HCT116 (cell line): Measurements from ENCODE around the gene CYGB. TPM values are rescaled to one million over a fixed set of nuclear protein-coding genes. Genes with fewer than 3 reads are reported as not detected.

Experiments
- ATAC-seq: fragments of 200-7000 bp; cut with Tn5 transposase; 2 replicates; pipeline ENCODE4 v1.9.1; 2020; ENCODE audit warnings: mild to moderate bottlenecking, moderate library complexity
- BruUV-seq: library from RNA; stranded (reverse); fragments of 400-500 nt; replicated peaks from 2 replicates; lab custom pipeline; 2021; lab: Mats Ljungman, UMichigan
- CTCF ChIA-PET: fragments of 300-600 bp; sonication (Branson Sonifier 250); formaldehyde crosslinking; loops from one replicate; lab custom pipeline; 2021; ENCODE audit warnings: antibody characterized with exemption; lab: Charles Lee
- POLR2A ChIA-PET: fragments of 300-600, 350-600 bp; sonication (Branson Sonifier 250); formaldehyde crosslinking; loops from one replicate; lab custom pipeline; 2021; ENCODE audit warnings: antibody characterized with exemption; lab: Charles Lee
- RAD21 ChIA-PET, 2 experiments: fragments of 300-600 bp; sonication (Branson Sonifier 250); formaldehyde crosslinking; loops; one replicate each; lab custom pipeline; 2023; ENCODE audit warnings: low total read pairs in 2 of 2; ENCODE audit not compliant: uncharacterized antibody in 2 of 2, unreplicated experiment in 2 of 2, low non-redundant PET in 1 of 2; lab: Charles Lee
- DNase-seq: peaks from one replicate; pipeline ENCODE4 v3.0.0-alpha.2; 2010; ENCODE audit warnings: low read depth, low spot score
- H2AFZ ChIP-seq: fragments of 200-600 bp; shearing (Covaris generic), sonication (generic); 2 replicates; pipeline ENCODE4 v1.6.1; 2017; ENCODE audit warnings: low read depth, mixed run types, mixed read lengths, antibody characterized with exemption, low read length; ENCODE audit not compliant: poor library complexity, severe bottlenecking
- H3K27ac ChIP-seq: 2 replicates; pipeline ENCODE4 v1.5.1; 2012; ENCODE audit warnings: low read depth, low read length
- H3K27me3 ChIP-seq: fragments of 200-600 bp; sonication (generic); 2 replicates; pipeline ENCODE4 v1.6.1; 2016; ENCODE audit warnings: mixed run types, low read length, mixed read lengths; ENCODE audit not compliant: insufficient read depth
- H3K36me3 ChIP-seq, 2 experiments: fragments of 200-500 bp in 1 of 2; fragments of 200-600 bp in 1 of 2; sonication (Bioruptor generic) in 1 of 2; sonication (generic) in 1 of 2; 2 replicates each; pipeline versions ENCODE4 v1.5.1 to v1.6.1; 2014 to 2016; ENCODE audit warnings: low read length in 2 of 2, inconsistent platforms in 1 of 2, mixed read lengths in 1 of 2, mixed run types in 1 of 2; ENCODE audit not compliant: insufficient read depth in 2 of 2, control insufficient read depth in 1 of 2
- H3K4me1 ChIP-seq, 2 experiments: fragments of 200-600 bp in 1 of 2; sonication (generic) in 1 of 2; 2 replicates each; pipeline versions ENCODE4 v1.5.1 to v1.6.1; 2012 to 2017; ENCODE audit warnings: low read length in 2 of 2, inconsistent platforms in 1 of 2, mild to moderate bottlenecking in 1 of 2, mixed read lengths in 1 of 2, mixed run types in 1 of 2, moderate library complexity in 1 of 2; ENCODE audit not compliant: insufficient read depth in 2 of 2, control insufficient read depth in 1 of 2
- H3K4me2 ChIP-seq: fragments of 200-600 bp; sonication (generic); 2 replicates; pipeline ENCODE4 v1.6.1; 2017; ENCODE audit warnings: mixed run types, low read length, mixed read lengths
- H3K4me3 ChIP-seq, 2 experiments: fragments of 200-600 bp in 1 of 2; sonication (generic) in 1 of 2; replicated peaks in 1 of 2; 2 replicates each; pipeline ENCODE4 v1.5.1; 2011 to 2016; ENCODE audit warnings: low read length in 2 of 2, control low read depth in 1 of 2, low read depth in 1 of 2, mild to moderate bottlenecking in 1 of 2, mixed read lengths in 1 of 2, mixed run types in 1 of 2
- H3K79me2 ChIP-seq: fragments of 200-600 bp; sonication (generic); 2 replicates; pipeline ENCODE4 v1.6.1; 2017; ENCODE audit warnings: mild to moderate bottlenecking, mixed run types, low read length, moderate library complexity, mixed read lengths; ENCODE audit not compliant: insufficient read depth
- H3K9ac ChIP-seq: fragments of 200-600 bp; sonication (generic); 2 replicates; pipeline ENCODE4 v1.6.1; 2016; ENCODE audit warnings: low read length, mixed read lengths
- H3K9me2 ChIP-seq: fragments of 200-600 bp; sonication (generic), shearing (Covaris generic); 2 replicates; pipeline ENCODE4 v1.6.1; 2017; ENCODE audit warnings: mixed run types, mild to moderate bottlenecking, moderate library complexity; ENCODE audit not compliant: insufficient read depth
- H3K9me3 ChIP-seq, 2 experiments: fragments of 200-500 bp in 1 of 2; fragments of 200-600 bp in 1 of 2; sonication (Bioruptor generic) in 1 of 2; sonication (generic) in 1 of 2; 2 replicates each; pipeline ENCODE4 v1.6.1; 2014 to 2017; ENCODE audit warnings: low read length in 2 of 2, mixed read lengths in 2 of 2, inconsistent platforms in 1 of 2, low read depth in 1 of 2, mild to moderate bottlenecking in 1 of 2, mixed run types in 1 of 2, moderate library complexity in 1 of 2; ENCODE audit not compliant: control insufficient read depth in 1 of 2, insufficient read depth in 1 of 2
- H4K20me1 ChIP-seq: fragments of 200-600 bp; sonication (generic), shearing (Covaris generic); 2 replicates; pipeline ENCODE4 v1.6.1; 2017; ENCODE audit warnings: mixed run types, mild to moderate bottlenecking, moderate library complexity; ENCODE audit not compliant: insufficient read depth
- ELF1 ChIP-seq: IDR thresholded peaks from 2 replicates; pipeline ENCODE4 v1.6.1; 2012; ENCODE audit warnings: low read depth, borderline replicate concordance
- EZH2 ChIP-seq: fragments of 200-600 bp; sonication (generic); IDR thresholded peaks from 2 replicates; pipeline ENCODE4 v1.6.1; 2017; ENCODE audit warnings: antibody characterized with exemption, mixed run types
- EZH2phosphoT487 ChIP-seq: fragments of 200-600 bp; IDR thresholded peaks from 2 replicates; pipeline ENCODE4 v1.6.1; 2018; ENCODE audit warnings: antibody characterized with exemption, borderline replicate concordance
- FOSL1 ChIP-seq: IDR thresholded peaks from 2 replicates; pipeline ENCODE4 v1.6.1; 2012; ENCODE audit warnings: low read depth
- POLR2A ChIP-seq: IDR thresholded peaks from 2 replicates; pipeline ENCODE4 v1.7.0; 2011; ENCODE audit warnings: borderline replicate concordance; ENCODE audit not compliant: insufficient read depth, insufficient read length; ENCODE audit errors: extremely low read depth
- POLR2AphosphoS5 ChIP-seq: IDR thresholded peaks from 2 replicates; pipeline ENCODE4 v1.6.1; 2011; ENCODE audit warnings: mild to moderate bottlenecking, low read depth, low read length, moderate library complexity
- RAD21 ChIP-seq: IDR thresholded peaks from 2 replicates; pipeline ENCODE4 v1.6.1; 2012; ENCODE audit warnings: low read depth, mild to moderate bottlenecking
- intact Hi-C: fragments of 100-400 bp; cut with micrococcal nuclease; formaldehyde crosslinking; loops from 2 replicates; pipeline ENCODE4 v1.10.0; 2022
- total RNA-seq: library from RNA; stranded (reverse); gene quantifications from one replicate; pipeline ENCODE4 v1.2.1, GENCODE V29; 2021; ENCODE audit not compliant: unreplicated experiment
- TF ChIP-seq, protein P1 (sequence below), 3 experiments: fragments of 200-600 bp in 1 of 3; sonication (generic) in 1 of 3; IDR thresholded peaks in 2 of 3; conservative IDR thresholded peaks in 1 of 3; 2 replicates each; pipeline ENCODE4 v1.5.1; 2012 to 2017; ENCODE audit warnings: low read depth in 2 of 3, low read length in 2 of 3, antibody characterized with exemption in 1 of 3, borderline replicate concordance in 1 of 3, control low read depth in 1 of 3, mild to moderate bottlenecking in 1 of 3, mixed read lengths in 1 of 3, mixed run types in 1 of 3, moderate library complexity in 1 of 3; ENCODE audit not compliant: insufficient read depth in 1 of 3
- TF ChIP-seq, protein P2 (sequence below): IDR thresholded peaks from 2 replicates; pipeline ENCODE4 v1.6.1; 2012
- TF ChIP-seq, protein P3 (sequence below): IDR thresholded peaks from 2 replicates; pipeline ENCODE4 v1.6.1; 2011; ENCODE audit warnings: mild to moderate bottlenecking, low read length, moderate library complexity; ENCODE audit not compliant: insufficient replicate concordance; ENCODE audit errors: extremely low read depth

The CYGB gene
- total RNA-seq, 1 experiment from 2014 or later = 0.66 TPM

DNA sequence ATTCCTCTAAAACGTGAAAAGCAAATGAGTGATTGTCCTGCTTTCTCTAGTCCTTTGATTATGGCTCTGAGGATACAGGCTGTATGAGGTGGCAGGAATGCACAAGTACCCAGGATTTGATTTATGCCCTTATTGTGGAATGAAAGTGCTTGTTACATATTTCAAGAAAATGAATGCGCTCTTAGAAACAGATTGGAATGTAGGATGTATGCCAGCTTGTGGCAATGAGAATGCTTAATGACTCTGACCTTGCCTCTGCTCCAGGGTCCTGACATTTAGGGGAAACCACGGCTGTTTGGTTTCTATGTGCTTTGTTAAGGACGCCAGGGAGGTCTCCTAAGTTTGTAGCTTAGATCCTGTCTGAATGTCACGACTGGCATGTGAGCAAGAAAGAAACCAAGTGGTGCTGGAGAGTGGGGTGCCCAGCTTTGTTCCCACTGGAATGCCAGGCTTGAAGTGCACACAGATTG is 24.3 kb upstream of the CYGB start:
- BruUV-seq = no TSS peak
- Histone ChIP-seq H3K27me3 (no peaks in the 10 kb centered on the region), H4K20me1 (peaks cover 48% of the 10 kb centered on the region; the same call in 1 of the 2 replicates), H3K27ac (no peak overlapping the region), H3K4me3 (no peak overlapping the region), H3K9ac (no peak overlapping the region), H3K4me2 (no peak overlapping the region), H3K79me2 (peaks cover 75% of the 10 kb centered on the region), H3K36me3 (peaks cover 31 to 74% of the 10 kb centered on the region in 2 experiments), H3K4me1 (peaks cover 9 to 42% of the 10 kb centered on the region in 2 experiments; a peak in 3 of 4 replicates), H3K9me3 (no peaks in the 10 kb centered on the region), H3K9me2 (no peaks in the 10 kb centered on the region), H2AFZ (no peak overlapping the region)
- ChIA-PET RAD21 (interaction anchor here in 1 of 2 experiments (0.7 kb wide), 1 partner anchor 51 kb away, joined by 3 read pairs; no protein-coding TSS in a partner anchor), POLR2A (no interaction called here), CTCF (no interaction called here)
- TF ChIP-seq ELF1 (no peak), FOSL1 (no peak), RAD21 (no peak), EZH2phosphoT487 (no peak), POLR2AphosphoS5 (no peak)
- TF ChIP-seq, protein P1, sequence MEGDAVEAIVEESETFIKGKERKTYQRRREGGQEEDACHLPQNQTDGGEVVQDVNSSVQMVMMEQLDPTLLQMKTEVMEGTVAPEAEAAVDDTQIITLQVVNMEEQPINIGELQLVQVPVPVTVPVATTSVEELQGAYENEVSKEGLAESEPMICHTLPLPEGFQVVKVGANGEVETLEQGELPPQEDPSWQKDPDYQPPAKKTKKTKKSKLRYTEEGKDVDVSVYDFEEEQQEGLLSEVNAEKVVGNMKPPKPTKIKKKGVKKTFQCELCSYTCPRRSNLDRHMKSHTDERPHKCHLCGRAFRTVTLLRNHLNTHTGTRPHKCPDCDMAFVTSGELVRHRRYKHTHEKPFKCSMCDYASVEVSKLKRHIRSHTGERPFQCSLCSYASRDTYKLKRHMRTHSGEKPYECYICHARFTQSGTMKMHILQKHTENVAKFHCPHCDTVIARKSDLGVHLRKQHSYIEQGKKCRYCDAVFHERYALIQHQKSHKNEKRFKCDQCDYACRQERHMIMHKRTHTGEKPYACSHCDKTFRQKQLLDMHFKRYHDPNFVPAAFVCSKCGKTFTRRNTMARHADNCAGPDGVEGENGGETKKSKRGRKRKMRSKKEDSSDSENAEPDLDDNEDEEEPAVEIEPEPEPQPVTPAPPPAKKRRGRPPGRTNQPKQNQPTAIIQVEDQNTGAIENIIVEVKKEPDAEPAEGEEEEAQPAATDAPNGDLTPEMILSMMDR (IDR thresholded peaks at IDR 0.05 in 2 of 3, conservative IDR thresholded peaks at IDR 0.05 in 1 of 3; ENCODE audit: borderline replicate concordance in 1 of 3, insufficient read depth in 1 of 3, low read depth in 2 of 3, low read length in 2 of 3) = no peak
- ATAC-seq = no peak
- intact Hi-C loops = no loop called here
- DNase-seq = no peak

DNA sequence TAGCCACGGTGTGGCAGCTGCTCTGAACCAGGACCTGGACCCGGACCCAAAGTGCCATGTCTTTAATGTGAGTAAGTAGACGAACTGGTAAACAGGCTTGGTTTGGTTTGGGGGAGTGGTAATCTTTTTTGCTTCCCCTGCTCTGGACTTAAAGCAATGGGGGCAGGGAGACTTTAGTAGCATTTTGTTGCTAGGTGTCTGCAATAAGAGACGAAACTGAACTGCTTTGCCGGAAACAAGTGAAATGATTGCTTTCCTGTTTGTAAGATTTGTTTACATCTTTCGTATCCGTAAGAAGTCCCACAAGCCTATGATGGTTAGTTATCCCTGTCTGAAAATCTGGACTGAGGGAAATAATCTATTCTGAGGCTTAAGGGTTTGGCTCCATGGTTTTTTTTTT is 23.8 kb upstream of the CYGB start:
- Histone ChIP-seq H3K9me2 (no peaks in the 10 kb centered on the region), H3K9me3 (no peaks in the 10 kb centered on the region), H2AFZ (no peak overlapping the region), H3K4me3 (no peak overlapping the region), H3K27ac (no peak overlapping the region), H3K27me3 (no peaks in the 10 kb centered on the region), H3K9ac (no peak overlapping the region), H4K20me1 (peaks cover 46% of the 10 kb centered on the region; the same call in 1 of the 2 replicates), H3K79me2 (peaks cover 75% of the 10 kb centered on the region), H3K4me2 (no peak overlapping the region), H3K4me1 (peaks cover 12 to 44% of the 10 kb centered on the region in 2 experiments; a peak in 3 of 4 replicates), H3K36me3 (peaks cover 31 to 71% of the 10 kb centered on the region in 2 experiments)
- ChIA-PET CTCF (no interaction called here), POLR2A (interaction anchor here (1.7 kb wide), 1 partner anchor 33 kb away, joined by 5 read pairs; no protein-coding TSS in a partner anchor), RAD21 (no interaction called here)
- no peak for TF ChIP-seq POLR2A
- TF ChIP-seq, protein P2, sequence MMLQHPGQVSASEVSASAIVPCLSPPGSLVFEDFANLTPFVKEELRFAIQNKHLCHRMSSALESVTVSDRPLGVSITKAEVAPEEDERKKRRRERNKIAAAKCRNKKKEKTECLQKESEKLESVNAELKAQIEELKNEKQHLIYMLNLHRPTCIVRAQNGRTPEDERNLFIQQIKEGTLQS = no peak
- TF ChIP-seq POLR2AphosphoS5 = 0 out of 2 replicates have a peak, but pooled peaks have one; percentile 7
- no peak for TF ChIP-seq FOSL1
- TF ChIP-seq, protein P3, sequence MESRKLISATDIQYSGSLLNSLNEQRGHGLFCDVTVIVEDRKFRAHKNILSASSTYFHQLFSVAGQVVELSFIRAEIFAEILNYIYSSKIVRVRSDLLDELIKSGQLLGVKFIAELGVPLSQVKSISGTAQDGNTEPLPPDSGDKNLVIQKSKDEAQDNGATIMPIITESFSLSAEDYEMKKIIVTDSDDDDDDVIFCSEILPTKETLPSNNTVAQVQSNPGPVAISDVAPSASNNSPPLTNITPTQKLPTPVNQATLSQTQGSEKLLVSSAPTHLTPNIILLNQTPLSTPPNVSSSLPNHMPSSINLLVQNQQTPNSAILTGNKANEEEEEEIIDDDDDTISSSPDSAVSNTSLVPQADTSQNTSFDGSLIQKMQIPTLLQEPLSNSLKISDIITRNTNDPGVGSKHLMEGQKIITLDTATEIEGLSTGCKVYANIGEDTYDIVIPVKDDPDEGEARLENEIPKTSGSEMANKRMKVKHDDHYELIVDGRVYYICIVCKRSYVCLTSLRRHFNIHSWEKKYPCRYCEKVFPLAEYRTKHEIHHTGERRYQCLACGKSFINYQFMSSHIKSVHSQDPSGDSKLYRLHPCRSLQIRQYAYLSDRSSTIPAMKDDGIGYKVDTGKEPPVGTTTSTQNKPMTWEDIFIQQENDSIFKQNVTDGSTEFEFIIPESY = no peak
- TF ChIP-seq, protein P1 (IDR thresholded peaks at IDR 0.05 in 2 of 3, conservative IDR thresholded peaks at IDR 0.05 in 1 of 3; ENCODE audit: borderline replicate concordance in 1 of 3, insufficient read depth in 1 of 3, low read depth in 2 of 3, low read length in 2 of 3) = no peak
- TF ChIP-seq EZH2 = no peak
- ATAC-seq = no peak
- BruUV-seq = no TSS peak
- no peak for DNase-seq
- intact Hi-C loops = no loop called here
